DMS 273 (cell line): ENCODE data around the gene ATP6V1B1.

Experiments used
- DNase-seq: peaks from one replicate; lab custom pipeline; 2025; ENCODE audit not compliant: unreplicated experiment; lab: John Stamatoyannopoulos, UW

Gene ATP6V1B1

DNA sequence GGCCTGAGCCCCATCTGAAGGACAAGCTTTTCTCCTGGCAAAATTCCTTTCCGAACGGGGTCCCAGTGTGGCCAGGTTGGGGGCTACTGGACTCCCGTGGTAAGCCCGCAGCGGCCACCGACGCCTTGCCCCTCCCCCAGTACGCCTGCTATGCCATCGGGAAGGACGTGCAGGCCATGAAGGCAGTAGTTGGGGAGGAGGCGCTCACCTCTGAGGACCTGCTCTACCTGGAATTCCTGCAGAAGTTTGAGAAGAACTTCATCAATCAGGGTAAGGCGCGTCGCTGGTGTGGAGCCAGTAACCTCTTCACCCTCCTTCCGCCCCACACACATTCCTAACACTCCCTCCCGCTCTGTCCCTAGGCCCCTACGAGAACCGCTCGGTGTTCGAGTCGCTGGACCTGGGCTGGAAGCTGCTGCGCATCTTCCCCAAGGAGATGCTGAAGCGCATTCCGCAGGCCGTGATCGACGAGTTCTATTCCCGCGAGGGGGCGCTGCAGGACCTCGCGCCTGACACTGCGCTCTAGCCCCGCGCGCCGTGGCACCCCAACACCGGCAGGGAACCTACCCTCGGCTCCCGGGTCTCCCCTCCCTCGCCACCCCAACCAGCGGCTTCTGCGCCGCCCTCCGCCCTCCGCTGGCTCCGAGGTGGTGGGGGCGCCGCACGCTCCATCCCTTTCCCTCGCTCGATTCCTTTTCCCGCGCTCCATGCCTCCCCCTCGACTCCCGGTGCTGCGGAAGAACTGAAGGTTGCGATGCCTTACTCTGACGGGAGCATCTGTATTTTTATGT lies 29.1 kb downstream of the ATP6V1B1 start:
- DNase-seq, result peak; percentile 84

GRCh38 chr2:70965506-70965905 lies 29.8 kb downstream of the ATP6V1B1 start:
- DNase-seq, result no peak

- no peak for DNase-seq
These were observed 31.0 kb downstream of the ATP6V1B1 start for GRCh38 chr2:70966681-70967080.

- no peak for DNase-seq
These were observed 31.5 kb downstream of the ATP6V1B1 start for GRCh38 chr2:70967189-70967588.

- DNase-seq, result no peak
These were observed 38.9 kb downstream of the ATP6V1B1 start for GRCh38 chr2:70974592-70974991.

GRCh38 chr2:70975237-70975636 lies 39.5 kb downstream of the ATP6V1B1 start:
- no peak for DNase-seq

DNA sequence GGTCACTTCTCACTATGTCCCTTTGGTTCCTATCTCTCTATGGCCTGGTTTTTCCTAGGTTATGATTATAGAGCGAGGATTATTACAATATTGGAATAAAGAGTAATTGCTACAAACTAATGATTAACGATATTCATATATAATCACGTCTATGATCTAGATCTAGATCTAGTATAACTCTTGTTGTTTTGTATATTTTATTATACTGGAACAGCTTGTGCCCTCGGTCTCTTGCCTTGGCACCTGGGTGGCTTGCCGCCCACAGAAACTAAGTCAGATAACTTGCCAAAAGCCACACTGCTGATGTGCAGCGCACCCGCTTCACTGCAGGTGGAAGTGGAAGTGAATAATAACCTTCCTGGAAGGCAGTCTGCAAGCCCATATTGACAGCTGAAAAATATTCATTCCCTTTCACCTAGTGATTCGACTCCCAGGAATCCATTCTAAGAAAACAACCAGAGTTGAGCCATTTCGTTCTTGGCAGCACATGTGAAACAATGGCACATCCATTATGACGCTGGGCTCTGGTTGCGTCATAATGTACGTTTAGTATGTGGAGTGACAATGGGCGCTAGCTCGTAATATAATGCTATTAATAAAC lies 42.0 kb downstream of the ATP6V1B1 start:
- DNase-seq, result no peak

GRCh38 chr2:70978341-70979179 lies 42.9 kb downstream of the ATP6V1B1 start, which contains the start of gene ANKRD53:
Gene ANKRD53 (plus strand): TSS chr2:70978630. CDS start chr2:70978646, 16 bp downstream.
- DNase-seq, result peak; percentile 58

DNA sequence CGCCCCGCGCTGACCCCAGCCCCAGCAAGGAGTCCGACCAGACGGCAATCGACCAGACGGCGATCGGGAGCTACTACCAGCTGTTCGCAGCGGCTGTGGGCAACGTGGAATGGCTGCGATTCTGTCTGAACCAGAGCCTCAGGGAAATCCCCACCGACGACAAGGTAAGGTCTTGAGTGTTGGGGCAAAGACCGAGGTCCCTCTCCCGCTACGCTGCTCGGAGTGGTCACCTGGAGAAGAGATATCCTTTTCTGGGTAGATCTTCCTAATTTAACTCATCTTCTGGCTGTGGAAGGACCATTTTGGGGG lies 43.4 kb downstream of the ATP6V1B1 start:
- DNase-seq, result no peak

DNA sequence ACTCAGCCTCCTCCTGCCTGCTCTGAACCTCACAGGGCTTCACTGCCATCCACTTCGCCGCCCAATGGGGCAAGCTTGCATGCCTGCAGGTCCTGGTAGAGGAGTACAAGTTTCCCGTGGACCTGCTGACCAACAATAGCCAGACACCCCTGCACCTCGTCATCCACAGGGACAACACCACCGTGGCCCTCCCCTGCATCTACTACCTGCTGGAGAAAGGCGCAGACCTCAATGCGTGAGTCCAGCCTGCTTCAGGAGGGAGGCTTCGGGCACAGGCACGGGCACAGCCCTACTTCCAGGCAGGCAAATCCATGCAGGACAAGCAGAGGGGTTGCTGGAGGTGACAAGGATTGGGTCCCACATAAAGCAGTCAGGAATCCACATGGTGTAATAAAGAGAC lies 43.9 kb downstream of the ATP6V1B1 start:
- DNase-seq, result no peak

GRCh38 chr2:70981421-70981820 lies 45.7 kb downstream of the ATP6V1B1 start:
- DNase-seq, result no peak

DNA sequence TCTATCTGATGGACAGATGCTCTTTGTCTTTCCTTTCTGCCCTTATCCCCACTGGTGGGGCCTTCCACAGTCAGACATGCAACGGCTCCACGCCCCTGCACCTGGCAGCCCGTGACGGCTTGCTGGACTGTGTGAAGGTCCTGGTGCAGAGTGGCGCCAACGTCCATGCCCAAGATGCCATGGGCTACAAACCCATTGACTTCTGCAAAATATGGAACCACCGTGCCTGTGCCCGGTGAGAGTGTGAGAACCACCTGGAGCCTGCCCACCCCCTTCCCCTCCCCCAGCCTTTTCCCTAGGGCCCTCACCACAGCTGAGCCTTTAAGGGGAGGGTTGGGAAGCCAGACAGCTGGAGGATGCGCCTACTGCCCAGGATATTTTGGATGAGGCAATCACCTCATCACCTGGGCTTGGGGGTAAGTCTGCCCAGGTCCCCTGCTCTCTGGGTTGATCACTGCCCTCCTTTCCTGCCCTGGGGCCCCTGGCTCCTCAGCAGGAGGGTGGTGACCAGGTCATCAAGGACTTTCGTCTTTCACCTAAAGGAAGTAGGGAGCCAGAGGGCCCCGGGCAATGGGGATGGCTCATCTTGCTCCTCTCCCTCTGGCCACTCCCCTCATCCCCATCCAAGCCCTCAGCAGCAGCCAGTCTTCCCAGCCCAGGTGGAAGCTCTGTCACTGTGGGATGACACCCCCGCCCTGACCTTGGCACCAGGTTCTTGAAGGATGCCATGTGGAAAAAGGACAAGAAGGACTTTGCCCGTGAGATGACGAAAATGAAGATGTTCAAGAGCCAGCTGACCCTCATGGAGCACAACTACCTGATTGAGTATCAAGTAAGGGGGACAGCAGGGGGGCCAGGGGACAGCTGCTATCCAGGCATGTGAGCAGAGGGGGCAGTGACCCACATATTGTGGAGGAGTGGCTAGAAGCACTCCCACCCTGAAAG lies 46.4 kb downstream of the ATP6V1B1 start:
- DNase-seq, result no peak

DNA sequence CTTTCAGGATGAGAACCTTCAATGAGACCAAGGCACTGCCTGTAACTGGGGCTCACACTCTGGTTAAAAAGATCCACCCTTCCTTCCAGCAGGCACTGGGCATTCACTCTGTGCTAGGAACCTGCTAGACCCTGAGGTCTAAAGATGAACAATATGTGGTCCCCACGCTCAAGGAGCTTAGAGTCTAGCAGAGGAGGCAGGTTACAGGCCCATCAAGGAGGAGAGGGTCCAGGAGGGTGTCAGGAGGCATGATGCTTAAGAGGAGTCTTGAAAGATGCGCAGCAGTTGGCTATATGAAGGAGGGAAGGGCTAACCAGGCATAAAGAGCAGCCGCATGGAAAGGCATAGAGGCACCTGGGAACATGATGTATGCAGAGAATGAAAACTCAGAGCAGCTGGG lies 47.3 kb downstream of the ATP6V1B1 start:
- no peak for DNase-seq

DNA sequence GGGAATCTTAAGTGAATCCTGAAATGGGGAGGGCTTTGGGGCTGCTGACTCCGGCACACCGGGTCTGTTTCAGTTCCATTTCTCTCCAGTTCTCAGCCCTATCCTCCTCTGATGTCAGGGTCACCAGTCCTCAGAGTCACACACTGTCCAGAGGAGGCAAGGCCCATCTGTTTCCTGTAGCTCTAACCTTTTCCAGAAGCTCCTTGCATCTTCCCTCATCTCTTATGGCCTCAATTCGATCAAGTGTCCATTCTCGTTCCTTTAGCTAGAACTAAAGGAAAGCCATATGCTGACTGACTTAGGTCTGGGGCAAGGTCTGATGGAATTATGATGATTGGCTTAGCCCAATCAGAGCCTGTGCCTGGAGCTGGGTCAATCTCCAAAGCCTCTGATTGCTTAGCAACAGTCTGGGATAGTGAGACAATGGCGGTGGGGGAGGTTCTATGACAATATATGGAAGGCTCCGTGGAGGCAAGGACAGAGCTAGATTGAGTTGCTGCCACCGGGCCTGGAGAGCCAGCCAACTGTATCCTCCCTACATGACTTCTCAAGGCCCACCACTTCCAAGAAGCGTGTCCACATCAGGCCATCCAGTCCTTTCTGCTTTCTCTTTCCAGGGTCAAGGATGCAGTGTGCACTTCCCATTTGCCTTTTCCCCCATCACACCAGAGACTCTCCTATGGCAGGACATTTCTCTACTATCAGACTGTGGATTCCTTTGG lies 48.0 kb downstream of the ATP6V1B1 start:
- DNase-seq, result no peak

DNA sequence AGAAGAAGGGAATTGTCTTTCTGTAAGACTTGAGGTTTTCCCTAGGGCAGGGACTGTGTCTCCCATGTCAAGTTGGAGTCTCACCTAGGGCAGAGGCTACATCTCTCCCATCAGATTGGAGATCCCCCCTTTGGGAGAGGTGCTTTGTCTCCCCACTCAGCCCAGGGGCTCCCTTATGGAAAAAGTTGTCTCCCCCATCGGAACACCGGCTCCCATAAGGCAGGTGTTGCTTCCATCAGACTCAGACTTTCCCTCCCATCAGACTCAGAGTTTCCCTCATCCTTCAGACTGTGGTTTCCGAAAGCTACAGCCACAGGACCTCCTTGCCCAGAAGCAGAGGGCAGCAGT lies 48.5 kb downstream of the ATP6V1B1 start:
- DNase-seq, result no peak

DNA sequence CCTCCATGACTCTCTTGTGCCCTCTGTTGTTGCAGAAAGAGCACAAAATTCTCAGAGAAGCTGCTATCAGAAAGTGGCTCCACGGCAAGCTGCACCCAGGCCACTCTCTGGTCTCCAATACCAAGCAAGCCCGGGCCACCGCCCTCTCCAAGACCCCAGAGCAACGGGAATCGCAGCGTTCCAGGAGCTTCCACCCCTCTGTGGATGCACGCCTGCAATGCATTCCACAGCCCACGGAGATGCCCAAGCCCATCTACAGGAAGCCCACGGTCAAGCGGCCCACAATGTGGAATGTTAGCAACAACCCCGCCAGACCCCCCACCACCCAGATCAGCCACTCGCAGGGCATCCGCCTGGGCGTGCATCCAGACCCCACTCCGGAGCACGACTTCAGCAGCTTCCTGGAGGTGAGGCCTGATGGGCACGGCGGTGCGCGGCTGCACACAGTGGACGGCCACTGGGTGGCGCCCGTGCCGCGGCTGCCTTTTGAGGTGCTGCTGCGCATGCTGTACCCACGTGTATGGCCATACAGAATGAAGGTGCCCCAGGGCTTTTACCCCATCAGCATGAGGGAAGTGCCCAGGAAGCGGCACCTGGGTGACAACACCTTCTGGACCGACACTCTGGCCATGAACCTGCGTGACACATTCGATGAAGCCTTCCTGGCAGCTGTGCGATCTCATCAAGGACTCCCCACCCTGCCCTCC lies 49.0 kb downstream of the ATP6V1B1 start:
- peak; percentile 26 for DNase-seq

DNA sequence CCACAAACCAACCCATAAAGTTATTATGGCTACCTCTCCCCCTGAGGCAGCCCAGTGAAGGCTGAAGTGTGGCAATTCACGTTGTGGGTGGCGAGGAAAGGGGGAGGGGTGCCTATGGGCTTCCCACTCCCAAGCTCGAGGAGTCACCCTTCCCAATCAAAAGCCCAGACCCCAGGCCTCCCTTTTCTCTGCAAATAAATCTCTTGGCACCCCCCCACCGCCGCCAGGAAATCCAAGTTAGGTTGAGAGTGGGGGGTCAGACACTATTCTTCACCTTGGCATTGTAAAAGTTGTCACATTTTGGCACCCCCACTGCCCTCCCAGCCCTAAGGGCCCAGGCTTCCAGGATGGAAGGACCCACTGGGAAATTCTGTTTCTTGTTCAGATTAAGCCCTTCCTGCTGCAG lies 49.6 kb downstream of the ATP6V1B1 start:
- no peak for DNase-seq

- DNase-seq, result no peak
These were observed 50.3 kb downstream of the ATP6V1B1 start for GRCh38 chr2:70985956-70986355.

GRCh38 chr2:70986499-70987189 lies 50.9 kb downstream of the ATP6V1B1 start:
- DNase-seq, result no peak
